Measurements from ENCODE around the gene GMDS. TPM values are rescaled to one million over a fixed set of nuclear protein-coding genes. Genes with fewer than 3 reads are reported as not detected.
A peak's percentile ranks its signal among the peaks of the same experiment; 100 is the strongest.

Gene GMDS
- total and polyA plus RNA-seq, 2 of the 13 experiments (the other 11 are each of a cell fraction or from before 2014, with no cell fraction given), result 64.4 to 112 TPM

DNA sequence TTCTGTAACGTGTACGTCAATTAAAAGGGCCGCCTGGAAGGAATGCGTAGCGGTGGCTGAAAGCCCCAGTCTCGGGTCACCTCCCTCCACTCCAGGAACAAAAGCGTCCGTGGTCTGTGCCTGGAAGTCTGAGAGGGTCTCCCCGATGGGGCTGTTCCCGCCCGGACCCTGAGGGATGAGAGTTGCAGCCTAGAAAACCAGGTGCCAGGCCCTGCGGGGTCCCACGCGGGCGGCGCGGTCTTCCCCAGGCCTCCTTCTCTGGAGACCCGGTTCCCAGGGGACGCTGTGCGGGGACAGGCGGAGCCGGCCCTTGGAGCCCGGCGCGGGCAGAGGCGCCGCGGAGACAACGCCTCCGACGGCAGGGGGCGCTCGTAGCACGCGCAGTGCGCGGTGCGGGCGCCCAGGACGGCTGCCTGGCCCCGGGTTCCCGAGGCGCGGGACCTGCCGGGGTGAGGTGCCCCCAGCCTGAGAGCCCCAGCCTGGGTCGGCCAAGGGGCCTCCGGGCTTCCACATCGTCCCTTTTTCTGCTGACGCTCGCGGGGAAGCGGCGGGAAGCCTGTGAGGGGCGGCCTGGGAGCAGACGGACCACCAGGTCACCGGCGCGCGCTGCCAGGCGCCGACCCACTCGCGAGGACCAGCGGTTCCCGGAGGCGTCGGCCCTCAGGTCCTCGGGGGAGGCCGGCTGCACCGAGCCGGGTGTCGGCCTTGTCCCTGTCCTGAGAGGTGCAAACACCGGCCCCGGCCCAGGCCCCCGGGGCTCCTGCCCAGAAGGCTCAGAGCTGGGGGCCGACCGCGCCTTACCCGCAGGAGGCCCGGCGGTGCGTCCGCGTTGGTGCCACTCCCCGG is 641.0 kb downstream of the GMDS start (continued):
- TF ChIP-seq, protein P1, sequence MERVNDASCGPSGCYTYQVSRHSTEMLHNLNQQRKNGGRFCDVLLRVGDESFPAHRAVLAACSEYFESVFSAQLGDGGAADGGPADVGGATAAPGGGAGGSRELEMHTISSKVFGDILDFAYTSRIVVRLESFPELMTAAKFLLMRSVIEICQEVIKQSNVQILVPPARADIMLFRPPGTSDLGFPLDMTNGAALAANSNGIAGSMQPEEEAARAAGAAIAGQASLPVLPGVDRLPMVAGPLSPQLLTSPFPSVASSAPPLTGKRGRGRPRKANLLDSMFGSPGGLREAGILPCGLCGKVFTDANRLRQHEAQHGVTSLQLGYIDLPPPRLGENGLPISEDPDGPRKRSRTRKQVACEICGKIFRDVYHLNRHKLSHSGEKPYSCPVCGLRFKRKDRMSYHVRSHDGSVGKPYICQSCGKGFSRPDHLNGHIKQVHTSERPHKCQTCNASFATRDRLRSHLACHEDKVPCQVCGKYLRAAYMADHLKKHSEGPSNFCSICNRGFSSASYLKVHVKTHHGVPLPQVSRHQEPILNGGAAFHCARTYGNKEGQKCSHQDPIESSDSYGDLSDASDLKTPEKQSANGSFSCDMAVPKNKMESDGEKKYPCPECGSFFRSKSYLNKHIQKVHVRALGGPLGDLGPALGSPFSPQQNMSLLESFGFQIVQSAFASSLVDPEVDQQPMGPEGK (CRISPR knock-in tag; IDR thresholded peaks at IDR 0.05), result no peak
- TF ChIP-seq RFXANK (CRISPR knock-in tag; IDR thresholded peaks at IDR 0.05) (0 out of 2 replicates have a peak, but pooled peaks have one; percentile 46), CHCHD3 (CRISPR knock-in tag; IDR thresholded peaks at IDR 0.05) (peak; percentile 86; the same call in 1 of the 2 replicates), FOXO1 (CRISPR knock-in tag; IDR thresholded peaks at IDR 0.05) (no peak), ZNF549 (CRISPR knock-in tag; IDR thresholded peaks at IDR 0.05) (no peak), MTA1 (CRISPR knock-in tag; IDR thresholded peaks at IDR 0.05; ENCODE audit: borderline replicate concordance) (peak; percentile 63; the same call in 1 of the 2 replicates), ZNF780A (CRISPR knock-in tag; IDR thresholded peaks at IDR 0.05) (no peak), ETV5 (CRISPR knock-in tag; IDR thresholded peaks at IDR 0.05; ENCODE audit: borderline replicate concordance) (no peak), TAF1 (CRISPR knock-in tag; IDR thresholded peaks at IDR 0.05) (0 out of 2 replicates have a peak, but pooled peaks have one; percentile 8), FOXJ3 (CRISPR knock-in tag; IDR thresholded peaks at IDR 0.05; ENCODE audit: borderline replicate concordance) (no peak), MED8 (CRISPR knock-in tag; IDR thresholded peaks at IDR 0.05; ENCODE audit: insufficient replicate concordance) (no peak), ZNF761 (CRISPR knock-in tag; conservative IDR thresholded peaks at IDR 0.05) (peak; percentile 70; the same call in 1 of the 2 replicates), SUZ12 (IDR thresholded peaks at IDR 0.05; ENCODE audit: low read depth, low read length) (no peak), ATRX (CRISPR knock-in tag; IDR thresholded peaks at IDR 0.05; ENCODE audit: borderline replicate concordance) (no peak), ZNF619 (CRISPR knock-in tag; IDR thresholded peaks at IDR 0.05) (no peak), MXD4 (CRISPR knock-in tag; IDR thresholded peaks at IDR 0.05) (0 out of 2 replicates have a peak, but pooled peaks have one; percentile 27)
- TF ChIP-seq, protein P2, sequence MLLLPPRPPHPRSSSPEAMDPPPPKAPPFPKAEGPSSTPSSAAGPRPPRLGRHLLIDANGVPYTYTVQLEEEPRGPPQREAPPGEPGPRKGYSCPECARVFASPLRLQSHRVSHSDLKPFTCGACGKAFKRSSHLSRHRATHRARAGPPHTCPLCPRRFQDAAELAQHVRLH (CRISPR knock-in tag; IDR thresholded peaks at IDR 0.05; ENCODE audit: borderline replicate concordance, low read depth), result peak; percentile 55; the same call in 1 of the 2 replicates
- TF ChIP-seq, protein P3, sequence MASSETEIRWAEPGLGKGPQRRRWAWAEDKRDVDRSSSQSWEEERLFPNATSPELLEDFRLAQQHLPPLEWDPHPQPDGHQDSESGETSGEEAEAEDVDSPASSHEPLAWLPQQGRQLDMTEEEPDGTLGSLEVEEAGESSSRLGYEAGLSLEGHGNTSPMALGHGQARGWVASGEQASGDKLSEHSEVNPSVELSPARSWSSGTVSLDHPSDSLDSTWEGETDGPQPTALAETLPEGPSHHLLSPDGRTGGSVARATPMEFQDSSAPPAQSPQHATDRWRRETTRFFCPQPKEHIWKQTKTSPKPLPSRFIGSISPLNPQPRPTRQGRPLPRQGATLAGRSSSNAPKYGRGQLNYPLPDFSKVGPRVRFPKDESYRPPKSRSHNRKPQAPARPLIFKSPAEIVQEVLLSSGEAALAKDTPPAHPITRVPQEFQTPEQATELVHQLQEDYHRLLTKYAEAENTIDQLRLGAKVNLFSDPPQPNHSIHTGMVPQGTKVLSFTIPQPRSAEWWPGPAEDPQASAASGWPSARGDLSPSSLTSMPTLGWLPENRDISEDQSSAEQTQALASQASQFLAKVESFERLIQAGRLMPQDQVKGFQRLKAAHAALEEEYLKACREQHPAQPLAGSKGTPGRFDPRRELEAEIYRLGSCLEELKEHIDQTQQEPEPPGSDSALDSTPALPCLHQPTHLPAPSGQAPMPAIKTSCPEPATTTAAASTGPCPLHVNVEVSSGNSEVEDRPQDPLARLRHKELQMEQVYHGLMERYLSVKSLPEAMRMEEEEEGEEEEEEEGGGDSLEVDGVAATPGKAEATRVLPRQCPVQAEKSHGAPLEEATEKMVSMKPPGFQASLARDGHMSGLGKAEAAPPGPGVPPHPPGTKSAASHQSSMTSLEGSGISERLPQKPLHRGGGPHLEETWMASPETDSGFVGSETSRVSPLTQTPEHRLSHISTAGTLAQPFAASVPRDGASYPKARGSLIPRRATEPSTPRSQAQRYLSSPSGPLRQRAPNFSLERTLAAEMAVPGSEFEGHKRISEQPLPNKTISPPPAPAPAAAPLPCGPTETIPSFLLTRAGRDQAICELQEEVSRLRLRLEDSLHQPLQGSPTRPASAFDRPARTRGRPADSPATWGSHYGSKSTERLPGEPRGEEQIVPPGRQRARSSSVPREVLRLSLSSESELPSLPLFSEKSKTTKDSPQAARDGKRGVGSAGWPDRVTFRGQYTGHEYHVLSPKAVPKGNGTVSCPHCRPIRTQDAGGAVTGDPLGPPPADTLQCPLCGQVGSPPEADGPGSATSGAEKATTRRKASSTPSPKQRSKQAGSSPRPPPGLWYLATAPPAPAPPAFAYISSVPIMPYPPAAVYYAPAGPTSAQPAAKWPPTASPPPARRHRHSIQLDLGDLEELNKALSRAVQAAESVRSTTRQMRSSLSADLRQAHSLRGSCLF (CRISPR knock-in tag; IDR thresholded peaks at IDR 0.05; ENCODE audit: borderline replicate concordance), result no peak
